Epidermal melanocyte (primary cell): ENCODE results near the gene MGMT.

Source experiments
- DNase-seq: peaks from one replicate; pipeline ENCODE4 v3.0.0; 2011; ENCODE audit warnings: low spot score; ENCODE audit not compliant: insufficient read length

The MGMT gene

DNA sequence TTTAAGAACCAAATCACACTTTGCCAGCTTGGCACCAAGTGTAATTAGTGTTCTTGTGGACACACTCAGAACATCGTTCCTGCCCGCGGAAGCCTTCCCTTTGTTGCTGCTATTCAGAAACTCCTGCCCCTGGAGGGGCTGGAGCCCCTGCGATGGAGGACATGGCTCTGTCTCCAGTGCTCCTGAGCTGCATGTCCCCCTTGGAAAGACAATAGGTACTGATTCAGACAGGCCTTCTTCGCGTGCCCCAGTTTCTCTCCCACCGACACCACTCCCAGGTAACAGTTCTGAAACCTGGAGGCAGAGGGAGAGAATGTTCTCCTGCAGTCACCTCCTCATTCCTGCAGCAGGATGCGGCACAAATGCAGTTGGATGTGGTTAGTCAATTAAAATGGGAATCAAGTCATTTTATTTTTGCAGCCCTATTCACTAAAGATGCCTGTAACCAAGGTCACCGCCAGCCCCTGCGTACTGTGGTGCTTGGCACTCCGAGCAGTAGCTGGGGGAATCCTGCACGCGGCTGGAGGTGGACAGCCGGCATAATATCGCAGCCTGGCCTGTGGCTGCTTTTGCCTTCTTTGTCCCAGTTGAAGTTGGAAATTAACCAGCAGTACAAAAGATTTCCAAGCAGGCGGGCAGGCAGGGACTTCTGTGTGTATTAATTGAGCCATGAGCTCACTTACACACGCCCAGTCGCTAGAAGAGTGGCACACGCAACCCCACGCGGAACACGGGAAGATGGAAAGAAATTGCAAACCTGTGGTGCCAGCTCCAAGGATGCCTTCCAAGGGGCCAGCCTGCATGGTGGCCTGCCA lies 291.4 kb downstream of the MGMT start:
- DNase-seq: no peak

- no peak for DNase-seq
Measured at GRCh38 chr10:129759214-129760002, 292.4 kb downstream of the MGMT start.

- no peak for DNase-seq
Measured at GRCh38 chr10:129760003-129760315, 292.9 kb downstream of the MGMT start.

DNA sequence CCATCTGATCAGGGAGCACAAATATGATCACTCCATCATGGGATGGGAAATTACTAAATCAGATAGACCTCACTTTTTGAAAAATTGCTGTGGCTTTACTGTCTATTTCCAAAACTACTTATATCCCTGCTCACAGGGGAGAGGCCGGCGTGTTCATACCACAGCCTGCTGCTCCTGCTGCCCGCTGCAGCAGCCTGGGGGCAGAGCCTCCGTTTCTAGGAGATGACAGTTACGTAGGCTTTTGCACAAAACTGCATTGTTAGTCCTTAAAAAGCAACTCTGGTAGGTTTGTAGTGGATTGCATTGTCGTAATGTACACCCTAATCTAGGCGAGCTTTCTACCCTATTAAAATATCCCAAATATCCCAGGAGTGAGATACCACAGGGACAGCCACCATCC lies 293.4 kb downstream of the MGMT start:
- DNase-seq: no peak

DNA sequence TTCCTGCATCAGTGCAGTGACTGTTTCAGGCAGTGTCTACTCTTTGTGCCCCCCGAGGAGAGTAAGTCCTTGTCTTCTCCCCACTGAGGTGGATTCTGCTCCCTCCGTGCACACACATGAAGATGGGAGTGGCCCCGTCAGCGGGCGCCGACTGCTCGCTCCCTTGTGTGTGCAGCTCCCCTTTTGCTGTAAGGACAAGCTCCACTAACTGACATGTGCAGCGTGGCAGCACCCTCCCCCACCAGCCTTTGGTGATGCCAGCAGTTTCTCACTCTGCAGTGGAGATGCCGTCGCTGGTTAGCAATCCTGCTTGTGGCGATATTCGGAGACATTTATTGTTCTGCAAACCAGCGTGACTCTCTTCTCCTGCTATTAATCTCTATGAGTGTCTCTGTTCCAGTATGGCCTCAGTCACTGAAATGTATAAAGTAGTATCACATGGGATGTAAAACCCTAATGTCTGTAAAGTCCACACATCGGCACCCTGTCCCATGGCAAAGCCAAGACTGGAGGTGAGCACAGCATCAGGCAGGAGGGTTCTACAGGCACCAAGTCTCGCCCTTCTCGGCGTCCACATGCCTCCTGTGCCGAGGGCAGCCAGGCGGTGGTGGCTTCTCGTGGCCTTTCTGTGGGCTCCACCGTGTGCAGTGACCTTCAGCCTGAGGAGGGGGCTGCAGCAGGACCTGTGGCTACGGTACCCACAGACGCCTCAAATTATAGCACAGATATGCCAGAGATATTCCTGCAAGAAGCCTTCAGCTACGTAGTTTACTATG lies 294.3 kb downstream of the MGMT start:
- DNase-seq: no peak

GRCh38 chr10:129761981-129762956 lies 295.2 kb downstream of the MGMT start:
- DNase-seq: no peak

DNA sequence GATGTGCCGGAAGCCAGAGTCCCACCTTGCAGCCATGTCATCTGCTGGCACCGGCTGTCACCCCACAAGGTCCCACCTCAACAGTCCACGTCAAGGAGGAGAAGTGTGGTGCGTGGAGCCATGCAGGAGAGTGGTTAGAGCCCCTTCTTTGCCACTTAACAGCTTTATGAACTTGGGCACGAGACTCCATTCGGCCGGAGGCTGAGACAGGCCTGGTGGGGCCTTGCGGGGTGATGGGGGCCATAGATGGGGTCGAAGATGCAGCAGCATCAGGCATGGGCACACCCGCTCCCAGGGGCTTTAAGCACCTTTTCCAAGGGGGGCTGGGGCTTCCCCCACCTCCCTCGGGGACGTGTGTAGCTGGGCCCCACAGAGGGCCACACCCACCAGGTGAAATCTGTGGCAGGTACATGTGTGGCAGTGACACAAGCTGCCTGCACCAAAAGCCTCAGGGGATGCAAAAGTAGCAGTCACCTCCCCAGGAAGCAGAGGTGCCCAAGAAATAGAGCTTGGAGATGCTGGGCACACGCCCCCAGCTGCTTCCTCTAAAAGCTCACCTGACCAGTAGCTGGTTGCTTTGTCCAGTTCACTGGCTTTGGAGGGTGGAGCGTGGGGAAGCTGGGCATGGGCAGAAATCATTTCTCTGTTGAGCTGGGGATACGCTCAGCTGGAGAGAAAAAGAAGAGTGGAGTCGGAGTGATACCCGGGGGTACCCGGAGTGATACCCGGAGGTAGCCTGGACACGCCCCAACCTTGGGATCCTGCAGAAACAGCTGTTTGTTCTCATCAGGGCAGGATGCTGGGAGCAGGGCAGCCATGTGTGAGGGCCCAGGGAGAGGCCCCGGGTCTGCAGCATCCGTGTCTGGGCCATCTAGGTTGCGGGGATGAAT lies 297.2 kb downstream of the MGMT start:
- no peak for DNase-seq

DNA sequence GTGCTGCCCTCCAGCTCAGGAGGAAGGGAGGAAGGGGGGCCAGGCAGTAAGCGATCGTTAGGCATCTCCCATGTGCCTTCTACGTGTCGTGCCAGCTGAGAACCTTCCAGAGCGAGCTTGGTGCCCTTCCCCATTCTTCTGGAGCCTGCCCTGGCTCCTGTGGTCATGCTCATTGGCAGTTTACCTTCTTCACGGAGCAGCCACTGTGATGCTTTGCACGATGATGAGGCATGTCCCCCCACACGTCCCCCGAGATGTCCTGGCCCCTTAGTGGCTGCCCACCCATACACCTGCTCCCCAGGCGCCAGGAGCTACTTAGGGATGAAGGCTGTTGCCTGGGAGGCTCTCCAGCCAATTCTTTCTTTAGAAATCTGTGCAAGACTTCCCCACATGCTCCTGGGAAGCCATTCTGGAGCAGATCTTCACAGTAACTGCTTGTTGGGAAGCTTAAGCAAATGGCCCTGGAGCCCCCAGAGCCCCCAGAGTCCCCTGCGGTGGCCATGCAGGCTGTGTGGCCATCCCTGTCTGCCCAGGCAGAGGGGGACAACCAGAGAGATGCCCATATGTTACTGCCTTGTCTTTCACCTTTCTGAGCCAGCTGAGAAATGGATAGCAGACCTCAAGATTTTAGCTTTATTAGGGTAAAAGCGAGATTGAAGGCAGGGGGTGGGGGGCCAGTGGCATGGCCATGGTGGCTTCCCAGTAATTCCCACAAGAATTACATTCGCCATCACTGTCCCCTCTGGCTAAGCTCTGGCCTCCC lies 298.0 kb downstream of the MGMT start:
- DNase-seq: no peak

DNA sequence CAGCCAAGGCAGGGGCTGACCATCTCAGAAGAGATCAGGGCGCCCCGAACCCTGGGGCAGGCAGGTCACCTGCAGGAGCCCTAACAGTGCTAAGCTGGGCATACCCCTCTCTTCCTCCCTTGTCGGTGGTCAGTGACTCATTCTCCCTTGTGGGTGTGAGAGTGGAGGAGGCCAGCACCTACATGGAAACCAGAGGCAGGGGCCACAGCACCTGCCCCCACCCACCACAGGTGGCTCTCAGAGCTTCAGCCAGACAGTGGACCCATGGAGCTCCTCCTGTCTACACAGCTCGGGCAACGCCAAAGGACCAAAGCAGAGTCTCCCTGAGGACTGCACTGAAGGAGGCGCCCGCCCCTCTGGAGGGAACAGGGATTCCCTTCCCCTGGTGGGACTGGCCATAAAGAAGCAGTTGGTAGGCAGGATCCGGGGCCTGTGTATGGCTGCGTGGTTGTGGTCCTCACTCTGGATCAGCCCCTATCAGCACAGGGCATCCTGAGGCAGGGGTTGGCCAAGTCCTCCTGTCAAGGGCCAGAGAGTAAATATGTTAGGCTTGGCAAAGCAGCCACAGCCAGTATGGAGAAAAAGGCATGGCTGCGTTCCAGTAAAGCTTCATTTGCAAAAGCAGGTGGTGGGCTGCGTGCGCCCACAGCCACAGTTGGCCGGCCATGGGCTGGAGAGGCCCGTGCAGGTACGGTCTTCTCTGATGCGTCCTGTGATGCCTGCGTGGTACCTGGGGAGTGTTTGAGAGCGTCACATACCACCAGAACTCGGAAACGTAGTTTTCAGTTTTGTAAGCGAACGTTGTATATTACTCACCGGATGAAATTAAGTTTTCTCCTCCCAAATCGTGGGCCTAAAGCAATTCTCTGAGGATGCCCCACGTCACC lies 298.9 kb downstream of the MGMT start:
- DNase-seq: no peak

DNA sequence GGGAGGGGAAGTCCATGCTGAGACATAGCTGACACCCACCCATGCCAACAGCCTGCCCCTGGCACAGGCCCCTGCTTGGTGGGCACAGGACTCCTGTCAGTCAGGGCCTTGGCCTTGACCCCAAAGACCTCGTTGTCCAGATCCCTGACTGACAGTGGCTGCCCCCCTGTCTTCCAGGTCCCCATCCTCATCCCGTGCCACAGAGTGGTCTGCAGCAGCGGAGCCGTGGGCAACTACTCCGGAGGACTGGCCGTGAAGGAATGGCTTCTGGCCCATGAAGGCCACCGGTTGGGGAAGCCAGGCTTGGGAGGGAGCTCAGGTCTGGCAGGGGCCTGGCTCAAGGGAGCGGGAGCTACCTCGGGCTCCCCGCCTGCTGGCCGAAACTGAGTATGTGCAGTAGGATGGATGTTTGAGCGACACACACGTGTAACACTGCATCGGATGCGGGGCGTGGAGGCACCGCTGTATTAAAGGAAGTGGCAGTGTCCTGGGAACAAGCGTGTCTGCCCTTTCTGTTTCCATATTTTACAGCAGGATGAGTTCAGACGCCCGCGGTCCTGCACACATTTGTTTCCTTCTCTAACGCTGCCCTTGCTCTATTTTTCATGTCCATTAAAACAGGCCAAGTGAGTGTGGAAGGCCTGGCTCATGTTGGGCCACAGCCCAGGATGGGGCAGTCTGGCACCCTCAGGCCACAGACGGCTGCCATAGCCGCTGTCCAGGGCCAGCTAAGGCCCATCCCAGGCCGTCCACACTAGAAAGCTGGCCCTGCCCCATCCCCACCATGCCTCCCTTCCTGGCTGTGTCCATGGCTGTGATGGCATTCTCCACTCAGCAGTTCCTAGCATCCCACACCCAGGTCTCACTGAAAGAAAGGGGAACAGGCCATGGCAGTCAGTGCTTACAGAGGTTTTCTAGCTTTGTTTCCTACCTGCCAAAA lies 299.8 kb downstream of the MGMT start:
- DNase-seq: no peak

DNA sequence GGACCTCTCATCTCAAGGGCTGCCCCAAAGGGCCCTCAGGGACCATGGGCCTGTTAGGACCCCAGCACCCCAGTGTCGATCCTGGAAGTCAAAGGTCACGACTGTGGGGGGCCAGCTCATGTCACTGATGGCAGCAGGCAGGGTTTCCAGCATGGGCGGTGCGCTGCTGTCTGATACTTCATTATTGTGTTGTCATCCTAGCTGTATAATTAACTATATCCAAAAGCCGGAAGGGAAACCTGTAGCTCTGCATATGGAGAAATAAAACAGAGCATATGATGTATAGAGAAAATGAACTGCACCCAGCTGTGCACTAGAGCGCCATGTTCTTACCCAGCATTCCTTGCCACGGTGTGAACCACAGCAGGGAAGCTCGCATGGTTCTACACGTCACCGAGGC lies 300.7 kb downstream of the MGMT start:
- no peak for DNase-seq

GRCh38 chr10:129768437-129769355 lies 301.7 kb downstream of the MGMT start:
- DNase-seq: no peak

- DNase-seq: no peak
Measured at GRCh38 chr10:129769381-129770116, 302.5 kb downstream of the MGMT start.

DNA sequence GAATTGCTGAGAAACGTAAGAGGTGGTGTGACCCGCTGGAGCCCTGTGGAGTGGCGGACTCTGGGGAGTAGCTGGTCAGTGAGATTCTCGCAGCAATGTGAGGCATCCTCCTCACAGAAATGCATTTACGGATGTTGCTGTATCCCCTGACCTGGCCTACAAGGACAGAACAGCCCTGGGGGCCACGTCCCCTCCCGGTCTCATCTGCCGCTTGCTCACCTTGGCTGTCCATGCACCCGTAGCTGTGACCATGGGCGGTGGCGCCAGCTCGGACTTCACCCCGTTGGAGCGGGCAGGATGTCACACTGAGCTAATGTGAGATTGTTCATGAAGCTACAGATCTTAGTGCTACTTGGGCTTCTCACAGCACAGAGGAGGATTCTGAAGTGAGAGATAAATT lies 303.2 kb downstream of the MGMT start:
- DNase-seq: no peak

- DNase-seq: no peak
Measured at GRCh38 chr10:129771024-129771423, 304.0 kb downstream of the MGMT start.
